ENCODE results near the gene ARHGEF2. TPM values are rescaled to one million over a fixed set of nuclear protein-coding genes. Genes with fewer than 3 reads are reported as not detected.
A peak's percentile ranks its signal among the peaks of the same experiment; 100 is the strongest.

Gene ARHGEF2
- total and polyA plus RNA-seq, 9 of the 15 experiments (the other 6 are each of a cell fraction or from before 2014, with no cell fraction given): 7.1 to 162 (median 62.2) TPM

DNA sequence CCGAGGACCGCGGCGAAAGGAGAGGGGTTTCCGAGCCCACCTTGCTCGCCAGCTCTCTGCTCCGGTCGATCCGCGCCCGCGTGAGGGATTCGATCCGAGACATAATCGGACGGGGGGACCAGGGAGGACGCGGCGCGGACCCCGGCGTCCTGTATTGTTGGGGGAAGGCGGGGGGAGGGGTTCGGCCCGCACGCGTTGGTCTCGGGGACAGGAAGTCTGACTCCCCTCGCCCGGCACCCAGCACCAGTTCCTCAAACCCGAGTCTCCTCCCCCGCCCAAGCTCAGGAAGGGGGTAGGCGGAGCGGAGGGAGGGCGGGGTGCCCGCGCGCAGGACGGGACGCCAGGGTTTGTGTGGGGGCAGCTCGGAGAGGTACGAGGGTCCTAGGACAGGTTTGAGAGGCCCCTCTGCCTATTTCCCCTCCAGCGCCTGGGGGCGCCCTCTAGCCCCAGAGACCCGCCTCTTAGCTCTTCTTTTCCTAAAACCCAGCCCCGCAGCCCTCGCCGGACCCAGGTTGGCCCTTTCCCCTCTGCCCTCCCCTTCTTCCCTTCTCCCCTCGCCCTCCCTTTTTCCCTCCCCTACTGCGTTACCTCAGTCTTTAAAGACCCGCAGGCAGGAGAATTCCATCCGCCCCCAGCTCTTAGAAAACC, at the start of gene ARHGEF2 (continued):
- TF ChIP-seq ETV5 (CRISPR knock-in tag; IDR thresholded peaks at IDR 0.05; ENCODE audit: low read depth): peak; percentile 38; the same call in 1 of the 2 replicates
- no peak for TF ChIP-seq HDGF (IDR thresholded peaks at IDR 0.05)
- TF ChIP-seq USF2 (CRISPR knock-in tag; IDR thresholded peaks at IDR 0.05): no peak
- TF ChIP-seq NONO (IDR thresholded peaks at IDR 0.05; ENCODE audit: low read depth in 2 of 2, low read length in 1 of 2): 0 out of 4 replicates have a peak, but pooled peaks of 1 of the 2 experiments have one; percentile 14
- TF ChIP-seq EP300 (IDR thresholded peaks at IDR 0.05; ENCODE audit: low read length): no peak
- TF ChIP-seq MTA1 (IDR thresholded peaks at IDR 0.05; ENCODE audit: borderline replicate concordance): peak; percentile 29; the same call in 1 of the 2 replicates
- TF ChIP-seq HDAC1 (IDR thresholded peaks at IDR 0.05): peak in 1 of 2 experiments; percentile 43; a peak in 1 of 4 replicates
- TF ChIP-seq, protein P1, sequence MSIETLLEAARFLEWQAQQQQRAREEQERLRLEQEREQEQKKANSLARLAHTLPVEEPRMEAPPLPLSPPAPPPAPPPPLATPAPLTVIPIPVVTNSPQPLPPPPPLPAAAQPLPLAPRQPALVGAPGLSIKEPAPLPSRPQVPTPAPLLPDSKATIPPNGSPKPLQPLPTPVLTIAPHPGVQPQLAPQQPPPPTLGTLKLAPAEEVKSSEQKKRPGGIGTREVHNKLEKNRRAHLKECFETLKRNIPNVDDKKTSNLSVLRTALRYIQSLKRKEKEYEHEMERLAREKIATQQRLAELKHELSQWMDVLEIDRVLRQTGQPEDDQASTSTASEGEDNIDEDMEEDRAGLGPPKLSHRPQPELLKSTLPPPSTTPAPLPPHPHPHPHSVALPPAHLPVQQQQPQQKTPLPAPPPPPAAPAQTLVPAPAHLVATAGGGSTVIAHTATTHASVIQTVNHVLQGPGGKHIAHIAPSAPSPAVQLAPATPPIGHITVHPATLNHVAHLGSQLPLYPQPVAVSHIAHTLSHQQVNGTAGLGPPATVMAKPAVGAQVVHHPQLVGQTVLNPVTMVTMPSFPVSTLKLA (conservative IDR thresholded peaks at IDR 0.05): peak; percentile 72 to 83
- TF ChIP-seq TAF15 (IDR thresholded peaks at IDR 0.05; ENCODE audit: low read depth, low read length): no peak
- TF ChIP-seq, protein P2, sequence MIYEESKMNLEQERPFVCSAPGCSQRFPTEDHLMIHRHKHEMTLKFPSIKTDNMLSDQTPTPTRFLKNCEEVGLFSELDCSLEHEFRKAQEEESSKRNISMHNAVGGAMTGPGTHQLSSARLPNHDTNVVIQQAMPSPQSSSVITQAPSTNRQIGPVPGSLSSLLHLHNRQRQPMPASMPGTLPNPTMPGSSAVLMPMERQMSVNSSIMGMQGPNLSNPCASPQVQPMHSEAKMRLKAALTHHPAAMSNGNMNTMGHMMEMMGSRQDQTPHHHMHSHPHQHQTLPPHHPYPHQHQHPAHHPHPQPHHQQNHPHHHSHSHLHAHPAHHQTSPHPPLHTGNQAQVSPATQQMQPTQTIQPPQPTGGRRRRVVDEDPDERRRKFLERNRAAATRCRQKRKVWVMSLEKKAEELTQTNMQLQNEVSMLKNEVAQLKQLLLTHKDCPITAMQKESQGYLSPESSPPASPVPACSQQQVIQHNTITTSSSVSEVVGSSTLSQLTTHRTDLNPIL (CRISPR knock-in tag; IDR thresholded peaks at IDR 0.05): no peak
- TF ChIP-seq SMARCB1 (IDR thresholded peaks at IDR 0.05; ENCODE audit: insufficient read length, low read depth): peak; percentile 40
- no peak for TF ChIP-seq NFXL1 (CRISPR knock-in tag; IDR thresholded peaks at IDR 0.05)
- no peak for TF ChIP-seq TRIM25 (IDR thresholded peaks at IDR 0.05; ENCODE audit: borderline replicate concordance)
- TF ChIP-seq ZFP91 (CRISPR knock-in tag; IDR thresholded peaks at IDR 0.05): no peak
- peak; percentile 14; the same call in 1 of the 2 replicates for TF ChIP-seq PML (IDR thresholded peaks at IDR 0.05; ENCODE audit: low read length)
- no peak for TF ChIP-seq ZNF134 (CRISPR knock-in tag; conservative IDR thresholded peaks at IDR 0.05)
- no peak for TF ChIP-seq FOXM1 (IDR thresholded peaks at IDR 0.05; ENCODE audit: low read depth)
- TF ChIP-seq FOXM1 (CRISPR knock-in tag; IDR thresholded peaks at IDR 0.05; ENCODE audit: low read depth): 0 out of 2 replicates have a peak, but pooled peaks have one; percentile 58
- TF ChIP-seq POLR2A (conservative IDR thresholded peaks at IDR 0.05): peak; percentile 78
- TF ChIP-seq CXXC5 (CRISPR knock-in tag; IDR thresholded peaks at IDR 0.05): peak; percentile 73
- TF ChIP-seq GATAD2A (IDR thresholded peaks at IDR 0.05): 0 out of 2 replicates have a peak, but pooled peaks have one; percentile 9

Data from K562 (cell line).